ENCODE measurements around the gene CDH4. TPM values are rescaled to one million over a fixed set of nuclear protein-coding genes. Genes with fewer than 3 reads are reported as not detected.

CDH4 gene
- total and polyA plus RNA-seq, 2 of the 13 experiments (the other 11 are each of a cell fraction or from before 2014, with no cell fraction given), result not detected

DNA sequence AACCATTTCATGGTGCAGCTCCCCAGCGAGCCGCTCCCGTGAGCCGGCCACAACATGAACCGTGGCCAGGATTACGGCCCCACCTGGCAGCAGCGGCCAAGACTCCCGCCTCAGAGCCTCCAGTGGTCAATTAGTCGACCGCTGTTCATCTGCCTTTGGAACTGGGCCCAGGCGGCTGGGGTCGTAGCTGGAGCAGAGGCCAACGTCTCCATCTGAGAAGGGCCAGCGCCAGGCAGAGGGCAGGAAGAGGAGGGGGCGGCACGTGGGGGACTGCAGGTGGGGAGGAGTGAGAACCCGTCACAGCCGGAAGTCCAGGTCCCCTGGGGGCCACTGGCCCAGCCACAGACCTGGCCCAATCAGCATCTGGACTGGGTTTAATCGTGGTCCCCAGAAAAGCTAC is 629.4 kb downstream of the CDH4 start:
- ChIA-PET POLR2A (no interaction called here), CTCF (ENCODE audit: low intra/inter-chr PET ratio, low total read pairs) (no interaction called here)
- Histone ChIP-seq H3K4me2 (ENCODE audit: low read depth, low read length) (no peak overlapping the region), H3K79me2 (ENCODE audit: insufficient read depth, low read length) (no peaks in the 10 kb centered on the region), H3K27ac (ENCODE audit: extremely low read length, insufficient read depth, low read length) (no peak overlapping the region), H3K4me3 (replicated peaks in 1 of 3; ENCODE audit: insufficient read depth in 1 of 3, low read depth in 2 of 3, low read length in 3 of 3) (no peak overlapping the region), H4K20me1 (ENCODE audit: insufficient read depth, low read length) (no peaks in the 10 kb centered on the region; the same call in 1 of the 2 replicates), H3K36me3 (replicated peaks in 1 of 2; ENCODE audit: control insufficient read depth in 1 of 2, insufficient read depth in 2 of 2, low read length in 2 of 2) (no peaks in the 10 kb centered on the region), H3K27me3 (ENCODE audit: control insufficient read depth in 1 of 2, insufficient read depth in 2 of 2, low read length in 2 of 2) (peaks cover 46 to 98% of the 10 kb centered on the region in 2 experiments), H3K9me3 (ENCODE audit: low read length) (no peaks in the 10 kb centered on the region), H3K4me1 (ENCODE audit: insufficient read depth, low read length) (no peaks in the 10 kb centered on the region), H2AFZ (ENCODE audit: low read length) (no peak overlapping the region), H3K9ac (ENCODE audit: insufficient read depth, low read depth, low read length) (no peak overlapping the region)
- no peak for FAIRE-seq
- in situ Hi-C loops (cut with HindIII; ENCODE audit: extremely low pct_ligation_motif_present, low pct_unique_long_range_greater_than_20kb) (loop anchor here (10.0 to 25.0 kb wide), 2 partner anchors 1667 to 1819 kb away; no protein-coding TSS in a partner anchor), intact Hi-C loops (cut with micrococcal nuclease; ENCODE audit: unreplicated experiment) (no loop called here)
- WGBS (ENCODE audit: low lambda C conversion rate), result 12% methylated on average over 11 of the region's 19 CpGs
- no peak for ATAC-seq
- DNase-seq (ENCODE audit: low spot score), result no peak
- TF ChIP-seq HMGXB4 (CRISPR knock-in tag; IDR thresholded peaks at IDR 0.05; ENCODE audit: borderline replicate concordance in 1 of 2, low read depth in 1 of 2) (no peak), ZFP91 (CRISPR knock-in tag; IDR thresholded peaks at IDR 0.05; ENCODE audit: borderline replicate concordance) (0 out of 2 replicates have a peak, but pooled peaks have one; percentile 4), GZF1 (CRISPR knock-in tag; IDR thresholded peaks at IDR 0.05) (no peak), ZNF33B (CRISPR knock-in tag; IDR thresholded peaks at IDR 0.05) (no peak)
- no TSS peak for BruUV-seq (replicated peaks)

Data from HepG2 (cell line).